HPDE6-E6E7 (cell line): ENCODE measurements around the gene SYT8.
"Not testable (repeated sequence)": the region's sequence is repeated elsewhere in the genome, so short reads cannot be mapped to it uniquely, and the experiment has no call there.

Experiments used
- DNase-seq: peaks from one replicate; pipeline ENCODE4 v3.0.0; 2011; ENCODE audit warnings: missing footprints; ENCODE audit errors: extremely low spot score

The SYT8 gene, protein sequence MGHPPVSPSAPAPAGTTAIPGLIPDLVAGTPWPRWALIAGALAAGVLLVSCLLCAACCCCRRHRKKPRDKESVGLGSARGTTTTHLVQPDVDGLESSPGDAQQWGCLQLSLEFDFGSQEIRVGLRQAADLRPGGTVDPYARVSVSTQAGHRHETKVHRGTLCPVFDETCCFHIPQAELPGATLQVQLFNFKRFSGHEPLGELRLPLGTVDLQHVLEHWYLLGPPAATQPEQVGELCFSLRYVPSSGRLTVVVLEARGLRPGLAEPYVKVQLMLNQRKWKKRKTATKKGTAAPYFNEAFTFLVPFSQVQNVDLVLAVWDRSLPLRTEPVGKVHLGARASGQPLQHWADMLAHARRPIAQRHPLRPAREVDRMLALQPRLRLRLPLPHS

GRCh38 chr11:1834779-1835670 is at the start of gene SYT8:
SYT8 (plus strand) TSS chr11:1834990; CDS start chr11:1835106, 116 bp downstream.
- DNase-seq: no peak

DNA sequence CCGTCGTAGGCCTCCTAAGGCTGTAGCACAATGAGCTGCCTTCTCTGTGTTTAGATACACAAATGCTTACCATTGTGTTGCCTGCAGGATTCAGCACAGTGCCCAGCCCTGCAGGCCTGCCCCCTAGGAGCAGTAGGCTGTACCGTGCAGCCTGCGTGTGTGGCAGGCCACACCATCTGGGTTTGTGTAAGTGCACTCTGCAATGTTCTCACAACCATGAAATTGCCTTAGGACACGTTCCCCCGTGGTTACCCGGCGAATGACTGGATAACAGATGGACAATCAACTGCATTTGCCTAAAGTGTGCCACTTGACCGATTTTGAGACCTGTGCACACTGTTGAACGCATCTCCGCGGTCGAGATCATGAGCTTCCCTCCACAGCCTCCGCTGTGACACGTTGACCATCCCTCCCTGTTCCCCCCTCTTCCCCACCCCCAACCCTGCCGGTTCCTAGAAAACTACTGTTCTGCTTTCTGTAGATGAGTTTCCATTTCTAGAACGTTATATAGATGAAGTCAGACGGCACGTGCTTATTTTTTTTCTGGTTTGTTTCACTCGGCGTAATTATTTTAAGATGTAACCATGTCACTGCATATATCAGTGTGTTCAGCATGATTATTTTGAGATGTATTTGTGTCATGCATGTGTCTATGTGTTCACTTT is 48.9 kb upstream of the SYT8 start:
- DNase-seq: no peak

- DNase-seq: no peak
Observed at GRCh38 chr11:1786466-1786865, 48.3 kb upstream of the SYT8 start.

DNA sequence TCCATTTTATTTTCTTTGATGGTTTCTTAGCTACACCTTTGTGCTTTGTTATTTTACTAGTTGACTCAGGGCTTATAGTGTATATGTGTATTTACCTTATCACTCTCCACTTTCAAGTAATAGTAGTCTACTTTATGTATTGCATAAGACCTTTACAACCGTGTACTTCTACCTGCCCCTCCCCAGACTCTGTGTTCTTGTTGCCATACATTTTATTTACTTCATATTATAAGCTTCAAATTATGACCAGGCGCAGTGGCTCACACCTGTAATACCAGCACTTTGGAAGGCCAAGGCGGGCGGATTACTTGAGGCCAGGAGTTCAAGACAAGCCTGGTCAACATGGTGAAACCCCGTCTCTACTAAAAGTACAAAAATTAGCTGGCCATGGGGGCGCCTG is 42.9 kb upstream of the SYT8 start:
- no peak for DNase-seq

DNA sequence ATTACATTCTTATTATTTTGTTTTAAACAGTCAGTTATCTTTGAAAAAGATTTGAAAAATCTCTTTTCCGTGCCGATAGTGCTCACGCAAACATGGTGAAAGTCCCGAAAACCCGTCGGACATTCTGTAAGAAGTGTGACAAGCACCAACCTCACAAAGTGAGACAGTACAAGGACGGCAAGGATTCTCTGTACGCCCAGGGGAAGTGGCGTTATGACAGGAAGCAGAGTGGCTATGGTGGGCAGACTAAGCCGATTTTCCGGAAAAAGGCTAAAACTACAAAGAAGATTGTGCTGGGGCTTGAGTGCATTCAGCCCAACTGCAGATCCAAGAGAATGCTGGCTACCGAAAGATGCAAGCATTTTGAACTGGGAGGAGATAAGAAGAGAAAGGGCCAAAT is 42.3 kb upstream of the SYT8 start:
- DNase-seq: no peak

DNA sequence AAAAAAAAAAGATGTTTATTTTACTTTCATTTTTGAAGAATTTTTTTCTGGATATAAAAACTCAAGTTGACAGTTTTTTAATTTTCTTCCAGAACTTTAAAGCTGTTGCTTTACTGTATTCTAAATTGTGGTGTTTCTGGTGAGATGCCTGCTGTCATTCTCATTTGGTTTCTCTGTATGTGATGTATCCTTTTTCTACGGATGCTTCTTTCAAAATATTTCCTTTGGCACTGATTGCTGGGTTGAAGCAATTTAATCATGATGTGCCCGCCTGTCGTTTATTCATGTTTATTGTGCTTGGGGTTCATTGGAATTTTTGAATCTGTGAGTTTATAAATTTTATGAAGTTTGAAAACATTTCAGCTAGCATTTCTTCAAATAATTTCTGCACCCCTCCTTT is 41.7 kb upstream of the SYT8 start:
- no peak for DNase-seq

GRCh38 chr11:1796413-1797011 is 38.3 kb upstream of the SYT8 start:
- no peak for DNase-seq

GRCh38 chr11:1797391-1798125 is 37.2 kb upstream of the SYT8 start:
- no peak for DNase-seq

- no peak for DNase-seq
Observed at GRCh38 chr11:1803246-1803645, 31.5 kb upstream of the SYT8 start.

DNA sequence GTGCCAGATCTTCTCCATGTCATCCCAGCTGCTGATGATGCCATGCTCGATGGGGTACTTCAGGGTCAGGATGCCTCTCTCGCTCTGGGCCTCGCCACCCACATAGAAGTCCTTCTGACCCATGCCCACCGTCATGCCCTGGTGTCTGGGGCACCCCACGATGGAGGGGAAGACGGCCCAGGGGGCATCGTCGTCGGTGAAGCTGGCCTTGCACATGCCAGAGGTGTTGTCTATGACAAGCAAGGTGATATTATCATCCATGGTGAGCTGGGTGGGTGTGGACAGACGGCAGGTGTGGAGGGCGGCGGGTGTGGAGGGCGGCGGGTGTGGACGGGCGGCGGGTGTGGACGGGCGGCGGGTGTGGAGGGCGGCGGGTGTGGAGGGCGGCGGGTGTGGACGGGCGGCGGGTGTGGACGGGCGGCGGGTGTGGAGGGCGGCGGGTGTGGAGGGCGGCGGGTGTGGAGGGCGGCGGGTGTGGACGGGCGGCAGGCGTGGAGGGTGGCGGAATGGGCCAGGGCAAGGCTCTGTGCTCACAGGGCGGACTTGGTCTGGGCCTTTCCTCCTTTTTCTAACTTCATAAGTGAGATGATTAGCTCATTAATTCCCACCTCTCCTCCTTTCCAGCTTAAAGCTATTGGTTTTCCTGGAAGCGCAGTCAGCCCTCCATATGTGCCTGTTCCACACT is 30.8 kb upstream of the SYT8 start:
- not testable (repeated sequence) for DNase-seq

GRCh38 chr11:1805525-1805924 is 29.3 kb upstream of the SYT8 start:
- DNase-seq: no peak

- no peak for DNase-seq
Observed at GRCh38 chr11:1807264-1807995, 27.4 kb upstream of the SYT8 start.

GRCh38 chr11:1810761-1811160 is 24.0 kb upstream of the SYT8 start:
- no peak for DNase-seq

GRCh38 chr11:1812274-1812673 is 22.5 kb upstream of the SYT8 start:
- DNase-seq: no peak

- DNase-seq: no peak
Observed at GRCh38 chr11:1812801-1813200, 22.0 kb upstream of the SYT8 start.

DNA sequence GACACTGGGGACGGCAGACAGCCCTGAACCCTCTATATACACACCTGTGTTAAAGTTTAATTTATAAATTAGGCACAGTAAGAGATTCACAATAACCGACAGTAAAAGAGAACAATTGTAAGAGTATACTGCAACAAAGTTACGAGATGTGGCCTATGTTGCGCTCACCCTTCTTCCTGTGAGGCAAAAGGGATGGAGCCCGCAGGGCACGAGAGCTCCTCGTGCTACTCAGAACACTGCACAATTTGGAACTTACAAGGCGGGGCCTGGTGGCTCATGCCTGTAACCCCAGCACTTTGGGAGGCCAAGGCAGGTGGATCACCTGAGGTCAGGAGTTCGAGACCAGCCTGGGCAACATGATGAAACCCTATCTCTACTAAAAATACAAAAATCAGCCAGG is 21.4 kb upstream of the SYT8 start:
- not testable (repeated sequence) for DNase-seq

DNA sequence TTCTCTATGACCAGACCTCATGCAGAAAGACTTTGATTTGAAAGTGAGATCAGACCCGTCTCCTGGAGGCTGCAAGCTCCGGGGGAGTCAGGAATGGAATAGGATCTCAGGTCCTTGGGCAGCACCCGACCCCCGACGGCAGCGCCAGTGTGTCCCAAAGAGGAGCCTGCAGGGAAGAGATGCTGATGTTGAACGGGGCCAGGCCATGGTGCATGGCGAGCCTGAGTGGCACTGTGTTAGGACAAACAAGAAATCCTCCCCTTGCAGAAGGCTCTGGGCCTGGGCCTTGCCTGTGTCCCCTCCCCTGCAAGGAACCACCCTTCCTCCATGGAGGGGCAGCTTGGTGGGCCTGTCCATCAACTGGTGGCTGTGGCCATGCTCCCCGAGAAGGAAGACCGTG is 20.1 kb upstream of the SYT8 start:
- no peak for DNase-seq

DNA sequence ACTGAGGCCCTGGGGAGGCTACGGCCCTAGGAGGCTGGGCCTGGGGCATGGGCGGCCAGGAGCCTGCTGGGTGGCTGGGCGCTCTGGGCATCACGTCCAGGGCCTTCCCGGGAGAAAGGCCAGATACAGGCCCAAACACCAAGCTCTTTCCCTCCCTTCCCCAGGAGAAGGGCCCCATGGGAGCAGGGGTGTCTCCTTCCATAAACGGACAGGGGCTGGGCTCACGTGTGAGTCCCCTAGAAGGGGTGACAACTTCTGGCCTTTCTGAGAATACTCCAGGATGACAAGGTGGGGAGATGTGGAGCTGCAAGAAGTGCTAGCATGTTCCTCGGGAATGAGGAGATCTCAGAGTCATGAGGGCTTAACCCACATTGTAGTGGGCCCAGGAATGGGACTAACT is 19.5 kb upstream of the SYT8 start:
- no peak for DNase-seq

DNA sequence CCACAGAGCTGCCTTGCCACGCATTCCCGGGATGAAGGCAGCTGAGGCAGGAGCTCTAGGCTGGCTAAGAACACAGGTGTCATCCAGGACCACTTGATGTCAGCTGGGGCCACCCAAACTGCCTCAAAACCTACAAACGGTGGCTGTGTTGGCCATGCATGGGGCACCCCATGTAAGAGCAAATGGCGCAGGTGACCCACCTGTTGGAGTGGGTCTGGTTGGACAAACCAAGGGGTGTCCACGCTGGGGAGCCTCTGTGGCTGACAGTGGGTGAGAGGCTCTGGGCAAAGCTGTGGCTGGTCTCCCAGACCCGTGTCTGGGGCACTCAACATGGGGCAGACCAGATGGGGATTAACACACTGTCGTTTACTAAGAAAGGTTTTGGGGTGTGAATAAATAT is 19.0 kb upstream of the SYT8 start:
- DNase-seq: no peak

GRCh38 chr11:1817000-1817399 is 17.8 kb upstream of the SYT8 start:
- DNase-seq: no peak
